HG03066 (cell line): ENCODE measurements around the gene GPC6.

Experiments
- ATAC-seq: cut with Tn5 transposase; IDR thresholded peaks from one replicate; pipeline ENCODE4 v1.9.1; 2021; ENCODE audit warnings: low read depth; ENCODE audit not compliant: unreplicated experiment

Gene GPC6

DNA sequence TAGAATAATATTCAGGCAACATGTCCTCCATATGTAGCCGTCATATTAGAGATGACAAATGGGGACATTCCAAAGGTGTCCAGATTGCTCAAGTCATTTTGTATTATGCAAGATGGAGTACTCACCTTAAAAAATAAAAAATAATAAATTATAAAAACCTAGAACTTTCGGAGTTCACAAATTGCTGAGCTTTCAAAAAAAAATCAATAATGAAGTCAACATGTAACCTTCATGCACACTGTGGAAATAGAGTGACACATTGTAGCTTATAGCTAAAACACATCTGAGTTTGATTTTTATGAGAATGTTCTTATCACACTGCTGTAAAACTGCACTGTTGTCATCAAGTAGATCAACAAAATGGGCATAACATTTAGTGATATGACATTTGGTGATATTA is 411.2 kb downstream of the GPC6 start:
- ATAC-seq = no peak

GRCh38 chr13:93640452-93640851 is 413.8 kb downstream of the GPC6 start:
- no peak for ATAC-seq

GRCh38 chr13:93646245-93646644 is 419.6 kb downstream of the GPC6 start:
- no peak for ATAC-seq

DNA sequence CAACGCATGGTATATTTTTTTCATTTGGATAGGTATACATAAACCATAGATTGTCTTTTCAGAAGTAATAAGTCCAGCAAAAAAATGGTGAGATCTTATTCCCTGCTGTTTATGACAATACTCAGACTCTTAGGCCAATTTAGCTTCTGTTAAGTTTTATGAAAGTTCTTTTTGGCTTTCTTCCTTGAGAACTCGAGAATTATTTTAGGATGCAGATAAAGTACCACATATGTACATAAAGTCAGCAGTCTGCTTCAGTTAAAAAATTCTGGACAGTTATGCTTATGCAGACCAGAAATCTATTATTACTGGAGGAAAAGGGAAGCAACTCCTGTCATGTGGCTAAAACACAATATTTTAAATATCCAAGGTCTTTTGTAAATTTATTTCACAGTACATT is 422.9 kb downstream of the GPC6 start:
- ATAC-seq = no peak

- ATAC-seq = no peak
Observed at GRCh38 chr13:93653776-93654175, 427.2 kb downstream of the GPC6 start.

DNA sequence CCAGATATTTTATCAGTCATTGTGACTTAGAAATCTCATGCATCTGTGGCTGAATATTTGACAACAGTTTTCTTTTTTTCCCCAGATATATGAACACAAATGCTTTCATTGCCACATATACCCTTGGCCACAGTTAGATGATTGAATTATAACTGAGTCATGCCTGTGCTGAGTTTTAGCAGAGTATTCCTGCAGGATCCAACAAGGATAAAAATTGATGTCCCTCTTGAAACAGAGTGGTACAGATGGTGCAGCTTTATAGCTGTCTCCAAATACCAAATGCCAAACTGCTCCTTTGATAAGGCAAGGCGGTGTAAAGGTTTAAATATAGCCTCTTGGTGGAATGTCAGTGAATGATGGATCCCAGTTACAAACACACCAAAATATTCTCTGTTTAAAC is 428.5 kb downstream of the GPC6 start:
- ATAC-seq = no peak

DNA sequence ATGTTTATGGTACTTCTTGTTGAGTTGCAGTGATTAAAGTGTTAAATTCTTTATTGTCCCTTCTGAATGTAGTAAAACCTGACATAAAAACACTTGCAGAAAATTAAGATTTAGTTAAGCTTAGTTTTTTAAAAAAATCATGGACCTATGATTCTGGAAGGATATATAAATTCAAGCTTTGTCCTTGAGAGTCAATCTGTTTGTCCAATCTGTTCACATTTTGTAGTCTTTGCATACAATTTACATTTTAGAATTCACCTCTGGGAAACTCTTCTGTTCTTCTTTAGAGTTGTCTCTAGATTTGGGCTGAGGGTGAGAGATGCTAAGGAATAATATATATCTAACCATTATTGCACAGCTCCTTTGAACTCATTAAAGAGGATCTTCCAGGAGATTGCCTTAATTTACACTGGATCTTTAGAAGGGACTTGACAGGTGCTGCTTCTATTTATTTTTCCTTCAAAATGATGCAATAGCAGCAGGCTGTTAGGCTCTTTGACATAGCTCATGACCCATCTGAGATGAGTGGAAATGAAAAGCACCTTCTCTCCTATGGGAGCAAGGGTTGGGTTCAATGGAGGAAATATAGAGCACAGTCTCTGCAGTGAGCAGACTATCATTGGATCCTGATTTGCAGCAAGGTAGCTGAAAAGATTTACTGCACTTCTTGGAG is 433.9 kb downstream of the GPC6 start:
- no peak for ATAC-seq

DNA sequence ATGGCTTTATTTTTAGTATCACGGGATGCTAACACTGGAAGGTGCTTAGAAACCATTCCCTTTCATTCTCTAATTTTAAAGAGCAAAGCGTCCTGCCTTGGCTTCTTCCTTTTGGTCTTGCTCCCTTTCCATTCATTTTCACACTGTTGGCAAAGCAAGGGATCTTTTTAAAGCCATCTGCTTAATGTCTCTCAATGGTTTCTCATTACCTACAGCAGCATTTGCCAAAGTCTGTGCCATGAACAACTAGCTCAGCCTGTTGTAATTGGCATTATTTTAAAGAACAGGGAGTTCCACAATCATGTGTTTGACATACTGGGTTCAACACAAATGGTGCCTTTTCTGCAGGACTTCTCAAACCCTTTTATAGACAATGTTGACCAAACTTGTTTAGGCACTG is 444.3 kb downstream of the GPC6 start:
- ATAC-seq = no peak

DNA sequence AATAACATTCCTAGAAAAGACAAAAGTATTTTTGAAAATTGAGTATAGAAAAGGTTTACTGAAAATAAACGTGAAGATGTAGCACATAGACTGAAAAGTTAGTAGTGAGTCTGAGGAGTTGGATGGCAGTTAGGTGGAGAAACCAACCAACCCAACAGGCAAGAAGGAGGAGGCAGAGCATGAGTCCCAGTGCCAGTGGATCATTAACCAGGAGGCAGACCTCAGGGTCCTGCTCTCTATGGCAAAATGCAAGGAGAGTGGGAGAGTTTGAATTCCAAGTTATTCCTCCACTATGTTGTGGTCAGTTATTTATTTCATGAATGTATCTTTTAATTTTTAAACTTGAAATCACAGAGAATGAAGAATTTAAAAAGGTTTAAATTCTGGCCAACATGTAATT is 446.4 kb downstream of the GPC6 start:
- ATAC-seq = no peak

DNA sequence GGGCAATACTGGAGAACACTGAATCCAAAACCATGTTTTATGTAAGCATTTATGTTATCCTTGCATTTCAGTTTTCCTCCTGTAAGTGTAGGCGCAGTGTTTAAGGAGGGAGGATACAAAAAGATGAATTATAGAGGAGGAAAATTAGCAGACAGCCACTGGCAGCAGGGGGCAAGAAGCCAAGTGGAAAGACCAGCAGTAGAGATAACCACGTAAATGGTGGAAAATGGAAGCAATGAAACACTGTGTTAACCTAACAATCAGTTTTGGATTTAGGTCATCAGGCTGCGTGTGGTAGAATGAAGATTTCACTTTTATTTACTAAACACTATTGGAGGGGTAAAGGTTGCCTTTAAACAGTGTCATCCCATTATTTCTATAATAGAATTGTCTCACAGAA is 447.3 kb downstream of the GPC6 start:
- no peak for ATAC-seq

GRCh38 chr13:93674337-93674755 is 447.7 kb downstream of the GPC6 start:
- no peak for ATAC-seq

DNA sequence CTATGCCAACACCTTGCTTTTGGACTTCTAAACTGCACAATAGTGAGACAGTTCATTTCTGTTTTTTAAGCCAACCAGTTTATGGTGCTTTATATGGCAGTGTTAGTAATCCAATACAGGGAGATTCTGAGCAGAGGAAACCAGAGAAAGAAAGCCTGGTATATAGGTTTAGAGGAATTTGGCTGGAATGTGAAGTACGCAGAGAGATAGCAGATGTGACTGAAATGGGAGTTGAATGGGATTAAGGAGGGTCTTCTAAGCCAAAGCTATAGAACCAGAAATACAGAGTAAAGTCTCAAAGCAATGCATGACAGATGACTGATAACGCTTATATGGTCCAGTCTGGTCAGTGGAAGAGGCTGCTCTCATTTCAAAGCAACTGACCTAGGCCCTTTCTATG is 453.7 kb downstream of the GPC6 start:
- no peak for ATAC-seq

DNA sequence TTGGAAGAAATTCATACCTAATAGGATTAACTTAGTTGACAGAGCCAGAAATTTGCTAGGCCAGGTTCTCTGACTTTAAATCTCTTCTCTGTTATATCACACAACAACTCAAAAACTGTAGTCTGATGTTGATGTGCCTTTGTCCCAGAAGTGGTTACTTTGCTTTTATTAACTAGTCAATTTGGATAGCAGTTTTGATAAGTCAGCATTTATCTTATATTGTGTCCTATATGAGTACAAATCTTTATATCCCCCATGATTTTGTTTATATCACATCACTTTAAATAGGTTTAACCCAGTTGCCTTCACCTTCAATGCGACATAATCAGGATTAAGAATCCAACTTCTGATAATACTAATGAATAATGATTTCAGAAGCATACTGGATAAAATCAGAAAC is 459.3 kb downstream of the GPC6 start:
- no peak for ATAC-seq

- no peak for ATAC-seq
Observed at GRCh38 chr13:93686399-93686798, 459.8 kb downstream of the GPC6 start.

DNA sequence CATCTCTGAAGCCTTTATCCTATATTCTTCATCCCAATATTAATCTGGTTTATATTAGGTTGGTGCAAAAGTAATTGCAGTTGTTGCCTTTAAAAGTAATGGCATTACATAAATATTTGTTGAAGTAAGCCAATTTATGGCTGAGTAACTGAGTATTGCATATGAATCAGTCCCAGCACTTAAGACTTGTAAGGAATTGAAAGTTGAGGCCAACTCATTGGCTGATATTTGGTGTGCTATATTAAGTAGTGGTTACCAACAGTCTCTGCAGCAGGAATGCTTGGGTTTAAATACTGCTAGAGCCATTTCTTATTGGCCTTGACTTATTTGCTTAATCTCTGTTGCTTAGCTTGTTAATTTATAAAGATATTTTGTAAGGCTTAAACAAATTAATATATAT is 460.7 kb downstream of the GPC6 start:
- ATAC-seq = no peak

- ATAC-seq = no peak
Observed at GRCh38 chr13:93689333-93689732, 462.7 kb downstream of the GPC6 start.

DNA sequence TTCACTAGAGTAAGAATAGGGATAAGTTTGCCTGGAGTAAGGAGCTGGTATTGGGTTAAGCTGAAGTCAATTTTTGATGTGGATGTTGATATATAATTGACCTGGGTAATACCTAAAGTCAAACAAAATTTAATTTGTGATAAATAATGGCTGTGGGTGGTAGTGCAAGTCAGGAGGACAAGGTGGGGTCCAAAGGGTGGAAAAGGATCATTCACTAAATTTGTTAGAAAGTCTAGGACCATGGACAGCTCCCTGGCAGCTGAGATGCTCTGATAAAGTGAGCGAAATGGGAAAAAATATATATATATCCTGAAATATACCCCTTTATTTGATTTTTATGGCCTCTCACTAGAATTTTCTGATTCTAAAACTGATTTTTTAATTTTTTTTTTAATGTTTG is 463.5 kb downstream of the GPC6 start:
- no peak for ATAC-seq

DNA sequence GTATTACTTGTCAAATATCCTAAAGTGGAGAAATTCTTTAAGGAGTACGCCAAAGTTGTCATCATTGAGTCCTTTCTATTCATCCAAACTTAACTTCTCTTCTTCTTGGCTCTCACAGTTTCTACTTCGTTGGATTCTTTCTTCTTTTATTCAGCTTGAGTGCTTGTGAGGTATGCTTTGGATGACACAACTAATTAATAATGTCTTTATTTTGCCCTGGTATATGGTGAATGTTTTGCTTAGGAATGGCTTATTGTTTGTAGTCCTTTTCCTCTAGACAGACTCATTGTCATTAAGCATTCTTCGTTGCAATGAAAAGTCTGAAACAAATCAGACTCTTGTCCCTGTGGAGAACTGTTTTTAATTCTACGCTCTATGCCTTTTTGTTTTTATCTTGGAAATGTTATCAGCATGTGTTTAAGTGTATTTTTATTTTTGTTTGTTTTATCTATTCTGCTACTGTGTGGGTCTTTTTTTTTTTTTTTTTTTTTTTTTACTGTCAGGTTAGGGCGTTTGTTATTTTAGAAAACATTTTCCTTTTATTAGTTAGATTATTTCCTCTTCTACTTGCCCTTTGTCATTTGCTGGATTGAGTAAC is 471.5 kb downstream of the GPC6 start:
- ATAC-seq = no peak

GRCh38 chr13:93700115-93700514 is 473.5 kb downstream of the GPC6 start:
- ATAC-seq = no peak

DNA sequence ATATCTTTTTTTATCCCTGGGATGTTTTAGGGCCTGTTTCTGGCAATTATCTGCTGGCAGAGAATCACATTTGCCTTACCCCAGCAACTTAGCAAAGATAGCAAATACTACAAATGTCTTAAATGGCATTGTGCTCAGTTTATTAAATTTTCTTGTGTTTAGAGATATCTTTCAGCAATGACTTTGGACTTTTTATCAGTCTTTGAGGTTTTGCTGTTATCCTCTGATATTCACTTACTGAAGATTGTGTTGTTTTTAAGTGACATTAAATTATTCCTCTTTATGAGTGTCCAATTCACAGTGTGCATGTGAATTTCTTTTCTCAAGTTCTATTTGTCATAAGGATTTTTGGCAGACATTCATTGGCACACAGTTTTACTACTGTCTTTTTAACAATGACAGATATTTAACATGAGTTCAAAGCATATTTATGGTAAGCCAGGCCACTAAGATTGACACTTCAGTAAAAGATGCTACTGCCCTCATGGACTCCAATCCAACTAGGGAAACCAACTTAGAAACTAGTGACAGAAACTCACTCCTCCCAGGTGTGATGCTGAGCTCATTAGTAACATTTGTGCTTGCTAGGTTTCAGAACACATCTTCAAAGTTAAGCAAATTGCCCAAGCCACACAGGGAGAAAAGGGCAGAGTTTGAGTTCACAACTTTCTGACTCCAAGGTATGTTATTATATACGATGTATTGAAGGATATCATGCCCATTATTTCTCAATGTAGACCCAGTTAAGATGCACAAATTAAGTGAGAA is 481.9 kb downstream of the GPC6 start:
- ATAC-seq = no peak

DNA sequence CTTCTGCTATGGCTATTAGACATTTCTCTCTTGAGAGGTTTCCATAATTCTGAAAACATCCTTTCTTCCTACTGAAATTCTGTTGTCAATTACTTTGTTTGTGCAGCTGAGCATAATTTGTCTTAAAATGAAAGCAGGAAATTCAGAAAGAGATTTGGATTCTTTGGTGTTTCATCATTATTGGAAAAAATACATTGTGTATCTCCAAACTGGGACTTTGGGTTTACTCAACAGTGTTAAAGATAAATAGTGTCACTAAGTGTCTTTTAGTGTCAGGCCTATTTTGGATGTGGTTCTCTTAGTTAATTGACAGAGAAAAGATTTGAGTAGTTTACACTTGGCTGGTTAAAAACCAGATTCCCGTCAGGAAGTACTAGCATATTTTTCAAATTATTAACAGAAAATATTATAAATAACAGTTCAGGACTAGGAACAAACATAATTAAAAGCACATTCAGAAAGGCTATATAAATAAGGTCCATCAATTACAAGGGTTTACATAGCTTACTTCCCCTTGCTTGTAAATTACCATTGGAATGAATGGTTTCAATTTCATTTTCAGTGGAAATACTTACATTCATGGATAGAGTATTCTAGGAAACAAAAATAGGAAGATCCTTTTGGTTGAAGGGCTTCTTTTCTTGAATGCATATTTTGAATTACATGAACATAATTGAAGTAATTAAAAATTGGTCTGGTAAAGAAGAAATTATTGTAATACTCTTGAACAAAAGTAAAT is 483.1 kb downstream of the GPC6 start:
- no peak for ATAC-seq
